GM19463 (cell line): ENCODE results near the gene CDKAL1.
"Not testable (repeated sequence)": the region's sequence is repeated elsewhere in the genome, so short reads cannot be mapped to it uniquely, and the experiment has no call there.

Experiments used
- ATAC-seq: cut with Tn5 transposase; IDR thresholded peaks from one replicate; pipeline ENCODE4 v1.9.1; 2021; ENCODE audit warnings: mild to moderate bottlenecking, moderate library complexity; ENCODE audit not compliant: unreplicated experiment

The CDKAL1 gene

GRCh38 chr6:21219856-21220255 is 685.6 kb downstream of the CDKAL1 start:
- ATAC-seq, result no peak

DNA sequence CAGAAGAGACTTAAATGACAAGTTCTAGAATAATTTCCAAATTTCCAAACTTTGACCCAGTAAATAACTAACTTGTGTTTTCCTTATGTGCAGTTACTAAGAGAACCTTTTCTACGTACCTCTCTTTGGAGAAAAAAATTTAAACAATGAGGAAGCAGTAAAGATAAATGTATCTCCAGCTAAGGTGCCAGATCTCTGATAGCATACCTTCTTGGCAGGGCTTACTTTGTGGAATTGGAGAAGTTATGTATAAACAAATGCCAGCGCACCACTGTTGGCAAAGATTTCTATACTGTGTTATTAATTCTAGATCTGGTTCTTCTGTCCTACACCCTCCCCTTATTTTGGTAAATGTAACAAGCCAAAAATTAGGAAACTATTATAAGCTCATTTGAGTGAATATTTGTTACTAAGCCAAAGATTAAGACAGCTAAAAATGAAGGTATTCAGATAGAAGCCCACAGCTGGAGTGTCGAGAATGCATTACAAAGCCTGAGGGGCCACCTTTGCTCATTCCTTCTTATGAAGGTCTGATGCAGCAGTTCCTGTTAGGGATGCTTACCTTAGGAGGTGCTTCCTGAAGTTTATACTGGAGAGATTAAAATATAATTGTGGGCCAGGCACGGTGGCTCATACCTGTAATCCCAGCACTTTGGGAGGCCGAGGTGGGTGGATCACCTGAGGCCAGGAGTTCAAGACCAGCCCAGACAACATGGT is 686.2 kb downstream of the CDKAL1 start:
- ATAC-seq, result no peak

DNA sequence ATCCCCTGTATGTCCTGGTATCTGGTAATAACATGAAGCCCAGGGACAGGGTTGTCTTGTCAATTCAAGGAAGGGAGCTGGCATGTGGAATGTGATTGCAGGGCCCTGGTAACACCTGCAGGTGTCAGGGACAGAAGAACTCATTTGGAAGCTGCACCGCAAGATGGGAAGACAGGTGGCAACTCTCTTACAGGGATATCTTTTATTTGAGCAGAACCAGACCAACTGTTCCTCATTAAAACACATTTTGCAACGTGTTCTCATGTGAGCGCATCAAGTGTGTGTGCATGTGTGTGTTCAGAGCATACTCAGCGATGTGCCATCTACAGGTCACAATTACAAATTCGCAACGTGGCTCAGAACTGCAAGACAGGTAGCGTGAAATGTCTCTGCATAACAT is 688.4 kb downstream of the CDKAL1 start:
- no peak for ATAC-seq

GRCh38 chr6:21225912-21226311 is 691.7 kb downstream of the CDKAL1 start:
- ATAC-seq, result no peak

- no peak for ATAC-seq
These were observed 693.2 kb downstream of the CDKAL1 start for GRCh38 chr6:21227486-21227885.

- ATAC-seq, result no peak
These were observed 694.2 kb downstream of the CDKAL1 start for GRCh38 chr6:21228411-21228810.

DNA sequence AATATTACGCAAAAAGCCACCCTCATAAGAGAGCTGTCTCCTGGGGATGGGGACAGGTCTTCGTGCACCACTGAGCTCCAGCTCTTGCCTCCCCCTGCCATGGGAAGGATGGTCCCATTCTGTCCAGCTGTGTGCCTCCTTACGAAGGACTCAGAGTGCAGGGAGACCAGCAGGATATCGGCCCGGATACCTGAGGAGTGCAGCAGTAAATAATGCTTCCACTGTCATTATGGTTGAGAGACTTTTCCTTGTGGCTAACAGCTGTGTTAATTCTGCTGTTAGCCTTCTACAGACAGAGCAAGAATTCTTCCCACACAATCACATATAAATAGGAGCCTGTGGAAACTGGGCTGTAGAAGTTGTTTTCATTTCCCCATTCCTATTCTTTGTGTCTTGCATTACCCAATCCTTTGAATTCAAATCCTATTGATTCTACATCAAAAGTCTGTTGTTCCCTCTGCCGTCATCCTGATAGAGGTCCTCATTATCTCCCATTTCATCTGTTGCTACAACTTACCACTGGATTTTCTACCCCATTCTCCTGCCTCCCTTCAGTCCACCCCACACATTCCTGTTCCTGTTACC is 694.7 kb downstream of the CDKAL1 start:
- ATAC-seq, result no peak

DNA sequence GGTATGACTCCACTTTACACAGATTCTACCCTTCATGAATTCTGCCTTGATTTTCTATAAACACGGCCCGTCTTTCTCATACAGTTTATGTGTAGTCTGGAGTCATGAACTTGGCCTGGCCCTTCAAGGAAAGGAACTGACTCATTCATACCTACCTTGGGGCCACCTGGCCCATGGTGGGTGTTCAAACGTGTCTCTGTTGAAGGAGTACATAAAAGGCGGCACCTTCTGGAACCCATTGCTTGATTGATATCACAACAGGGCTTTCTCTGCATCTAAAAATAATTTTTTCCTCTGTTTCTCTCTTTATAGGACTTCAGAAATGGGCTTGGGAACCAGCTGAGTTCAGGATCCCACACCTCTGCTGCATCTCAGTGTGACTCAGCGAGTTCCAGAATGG is 696.3 kb downstream of the CDKAL1 start:
- no peak for ATAC-seq

DNA sequence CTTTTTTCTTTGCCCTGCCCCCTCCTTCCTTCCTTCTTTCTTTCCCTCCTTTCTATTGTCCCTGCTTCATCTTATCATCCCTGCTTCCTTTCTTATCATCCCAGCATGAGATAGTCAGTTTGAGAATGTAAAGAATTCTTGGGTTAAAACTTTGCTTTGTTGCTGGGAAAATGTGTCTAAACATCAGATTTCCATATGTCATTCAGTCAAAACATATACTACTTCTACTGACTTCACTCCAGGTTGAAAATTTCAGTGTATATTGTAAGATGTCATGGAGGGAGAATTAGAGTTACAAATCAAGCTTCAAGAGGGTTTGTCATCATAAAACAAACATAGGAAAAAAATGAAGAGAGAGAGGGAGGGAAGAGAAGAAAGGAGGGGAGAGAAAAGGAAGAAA is 700.9 kb downstream of the CDKAL1 start:
- ATAC-seq, result no peak

DNA sequence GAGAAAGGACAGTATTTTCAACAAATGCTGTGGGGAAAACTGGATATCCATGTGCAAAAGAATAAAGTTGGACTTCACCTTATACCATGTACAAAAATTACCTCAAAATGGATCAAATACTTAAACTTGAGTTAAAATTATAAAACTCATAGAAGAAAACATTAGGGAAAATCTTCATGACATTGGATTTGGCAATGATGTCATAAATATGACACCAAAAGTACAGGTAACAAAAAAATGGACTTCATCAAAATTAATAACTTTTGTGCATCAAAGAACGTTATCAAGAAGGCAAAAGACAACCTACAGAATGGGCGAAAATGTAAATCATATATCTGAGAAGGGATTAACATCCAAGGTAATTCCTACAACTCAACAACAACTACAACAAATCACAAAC is 704.0 kb downstream of the CDKAL1 start:
- no peak for ATAC-seq

DNA sequence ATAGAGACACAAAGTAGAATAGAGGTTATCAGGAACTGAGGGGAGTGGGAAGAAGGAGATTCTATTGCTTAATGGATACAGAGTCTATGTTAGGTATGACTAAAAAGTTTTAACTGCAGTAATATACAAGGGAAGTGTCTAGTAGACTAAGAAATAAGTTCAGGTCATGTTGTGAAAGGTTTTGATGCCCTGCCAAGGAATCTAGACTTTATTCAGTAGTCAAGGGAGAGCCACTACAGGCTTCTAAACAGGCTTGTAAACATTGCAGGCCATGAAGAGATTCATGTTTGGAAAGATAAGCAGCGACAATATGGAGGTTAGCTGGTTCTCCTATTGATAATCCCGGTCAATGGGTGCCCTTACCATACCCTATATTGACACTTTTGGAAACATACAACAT is 706.5 kb downstream of the CDKAL1 start:
- ATAC-seq, result no peak

DNA sequence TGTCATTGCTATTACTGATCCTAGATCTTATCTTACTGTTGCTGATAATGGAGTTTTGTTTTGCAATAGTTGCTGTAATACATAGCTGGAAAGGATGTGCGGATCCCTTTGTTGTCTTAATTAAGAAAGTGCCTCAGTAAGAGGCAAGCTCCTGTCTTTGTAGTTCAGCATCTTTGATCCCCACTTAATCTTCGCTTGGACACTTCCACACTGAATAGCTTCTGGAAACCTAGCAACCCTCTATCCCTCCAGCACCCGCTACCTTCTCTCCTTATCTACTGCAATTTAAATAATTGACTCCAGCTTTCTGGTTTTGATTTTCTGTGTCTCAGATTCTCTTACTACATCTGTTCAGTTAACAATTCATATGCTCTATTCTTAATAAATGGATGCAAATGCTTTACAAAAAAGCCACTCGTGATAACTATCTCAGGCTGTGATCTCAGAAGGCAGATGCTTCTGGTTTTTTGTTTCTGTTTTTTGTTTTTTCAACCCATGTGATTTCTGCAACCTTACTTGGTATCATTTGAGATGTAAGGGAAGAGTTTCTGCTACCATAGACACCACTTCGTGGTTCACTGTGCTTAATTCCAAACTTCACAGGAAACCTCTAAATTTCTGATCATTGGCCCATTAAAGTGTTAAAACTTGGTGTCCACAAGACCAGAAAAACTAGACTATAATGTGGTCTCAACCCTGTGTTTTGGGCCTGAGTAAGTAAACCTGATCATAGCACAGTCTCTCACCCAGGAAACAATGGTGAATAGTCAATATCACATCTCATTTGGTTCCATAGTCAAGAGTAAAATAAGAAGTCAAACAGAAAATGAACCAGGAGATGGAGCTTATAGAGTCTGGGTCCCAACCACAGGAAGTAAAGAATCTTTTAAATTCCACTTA is 707.2 kb downstream of the CDKAL1 start:
- no peak for ATAC-seq

DNA sequence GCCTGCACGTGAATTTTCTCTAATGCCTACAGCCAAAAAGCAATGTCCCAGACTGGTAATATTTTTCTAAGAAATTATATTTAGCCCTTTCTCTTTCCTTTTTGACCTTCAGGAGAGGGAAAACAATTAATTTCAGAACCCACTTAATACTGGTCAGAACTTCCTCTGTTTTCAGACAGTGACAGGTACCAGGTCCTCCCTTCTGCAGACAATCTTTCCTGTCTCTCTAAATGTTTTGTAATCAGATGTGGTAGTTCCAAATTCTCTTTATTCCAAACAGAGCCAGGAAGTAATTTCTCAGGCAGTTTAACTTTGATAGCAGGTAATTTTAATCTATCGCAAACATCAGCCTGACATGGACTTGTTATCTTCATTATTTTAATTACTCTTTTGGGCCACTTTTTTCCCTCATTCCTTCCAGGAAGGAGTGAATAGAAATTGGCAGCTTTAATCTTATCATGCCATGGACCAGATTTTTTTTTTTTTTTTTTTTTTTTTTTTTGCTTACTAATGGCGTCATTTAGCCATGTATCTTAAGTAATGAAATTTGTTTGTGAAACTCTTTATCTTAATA is 710.7 kb downstream of the CDKAL1 start:
- ATAC-seq, result no peak

GRCh38 chr6:21245488-21245887 is 711.2 kb downstream of the CDKAL1 start:
- no peak for ATAC-seq

DNA sequence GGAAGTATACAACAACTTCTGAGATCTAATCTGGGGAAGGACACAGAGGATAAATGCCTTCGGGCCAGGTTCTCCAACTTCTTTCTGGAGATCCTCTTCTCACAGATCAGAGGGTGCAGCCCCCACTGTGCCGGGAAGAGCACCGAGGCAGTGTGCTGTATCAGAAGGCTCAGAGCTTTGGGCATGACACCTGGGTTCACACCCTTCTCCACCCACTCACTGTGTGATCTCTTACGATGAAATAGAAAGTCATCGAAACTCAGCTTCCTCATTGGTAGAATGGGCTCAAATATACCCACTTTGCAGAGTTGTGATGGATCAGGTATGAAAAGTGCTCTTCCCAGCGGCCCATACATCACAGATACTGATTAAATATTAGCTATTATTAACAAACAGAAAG is 711.8 kb downstream of the CDKAL1 start:
- no peak for ATAC-seq

DNA sequence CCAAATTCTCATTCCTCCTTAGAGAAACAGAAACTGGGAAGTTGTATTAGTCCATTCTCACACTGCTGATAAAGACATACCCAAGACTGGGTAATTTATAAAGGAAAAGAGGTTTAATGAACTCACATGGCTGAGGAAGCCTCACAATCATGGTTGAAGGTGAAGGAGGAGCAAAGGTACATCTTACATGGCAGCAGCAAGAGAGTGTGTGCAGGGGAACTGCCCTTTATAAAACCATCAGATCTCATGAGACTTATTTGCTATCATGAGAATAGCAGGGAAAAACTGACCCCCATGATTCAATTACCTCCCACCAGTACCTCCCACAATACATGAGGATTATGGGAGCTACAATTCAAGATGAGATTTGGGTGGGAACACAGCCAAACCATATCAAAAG is 720.2 kb downstream of the CDKAL1 start:
- ATAC-seq, result not testable (repeated sequence)

DNA sequence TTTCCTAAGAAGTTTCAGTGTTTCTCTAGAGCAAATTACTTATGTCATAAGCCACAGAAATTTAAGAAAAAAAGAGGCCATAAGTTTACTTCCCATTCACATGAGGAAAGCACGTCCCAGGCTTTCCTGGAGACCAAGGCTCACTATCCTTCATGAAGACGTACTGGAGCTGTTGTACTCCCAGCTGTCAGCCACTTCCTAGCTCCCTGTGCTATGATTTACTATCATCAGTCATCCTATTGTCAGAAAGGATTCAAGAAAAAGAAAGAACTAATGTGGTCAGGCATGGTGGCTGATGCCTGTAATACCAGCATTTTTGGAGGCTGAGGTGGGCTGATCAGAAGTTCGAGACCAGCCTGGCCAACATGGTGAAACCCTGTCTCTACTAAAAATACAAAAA is 721.9 kb downstream of the CDKAL1 start:
- no peak for ATAC-seq

DNA sequence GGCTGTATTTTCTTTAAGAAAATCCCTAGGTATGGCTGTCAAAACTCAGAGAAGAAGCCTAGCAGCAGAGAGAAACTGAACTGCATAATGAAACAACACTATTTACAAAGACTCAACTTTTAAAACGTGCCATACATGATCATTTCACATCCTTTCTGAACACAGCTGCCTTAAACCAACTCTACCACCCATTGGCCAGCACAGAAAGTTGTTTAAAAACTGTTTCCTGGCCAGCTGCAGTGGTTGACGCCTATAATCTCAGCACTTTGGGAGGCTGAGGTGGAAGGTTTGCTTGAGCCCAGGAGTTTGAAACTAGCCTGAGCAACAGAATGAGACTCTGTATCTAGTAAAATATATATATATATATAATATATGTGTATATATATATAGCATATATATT is 722.9 kb downstream of the CDKAL1 start:
- no peak for ATAC-seq

DNA sequence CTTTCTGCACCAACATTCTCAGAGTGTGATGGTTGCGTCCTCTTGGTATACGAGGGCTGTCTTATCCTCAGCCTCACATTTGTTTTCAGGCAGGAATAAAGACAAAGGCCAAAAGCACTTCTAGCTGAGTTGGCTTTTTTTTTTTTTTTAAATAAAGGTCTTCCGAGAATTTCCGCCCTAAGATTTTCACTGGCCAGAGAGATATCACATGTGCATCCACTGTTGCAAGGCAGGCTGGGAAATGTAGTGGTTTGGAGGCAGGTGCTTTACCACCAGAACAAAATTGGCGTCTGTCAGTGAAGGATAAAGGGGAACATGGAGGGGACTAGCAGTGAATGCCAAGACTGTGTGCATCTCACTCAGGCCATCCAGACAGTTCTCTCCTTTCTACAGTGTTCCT is 724.4 kb downstream of the CDKAL1 start:
- no peak for ATAC-seq

DNA sequence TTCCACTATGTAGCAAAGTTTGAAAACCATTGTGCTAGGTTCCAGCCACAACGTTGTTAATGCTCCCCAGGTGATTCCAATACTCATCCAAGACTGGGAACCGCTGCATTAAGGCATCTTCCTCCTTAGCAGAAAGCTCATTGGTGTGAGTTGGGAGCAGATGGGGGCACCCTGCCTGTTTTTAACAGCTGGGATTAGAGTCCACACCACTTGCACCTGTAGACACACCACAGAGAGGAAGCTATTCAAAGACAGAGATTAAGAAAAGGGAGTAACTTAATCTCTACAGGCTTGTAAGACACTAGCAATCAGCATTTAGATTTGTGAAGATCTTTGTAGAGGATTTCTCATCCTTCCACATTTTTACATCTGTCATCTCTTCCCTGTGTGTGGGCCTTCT is 725.4 kb downstream of the CDKAL1 start:
- no peak for ATAC-seq

DNA sequence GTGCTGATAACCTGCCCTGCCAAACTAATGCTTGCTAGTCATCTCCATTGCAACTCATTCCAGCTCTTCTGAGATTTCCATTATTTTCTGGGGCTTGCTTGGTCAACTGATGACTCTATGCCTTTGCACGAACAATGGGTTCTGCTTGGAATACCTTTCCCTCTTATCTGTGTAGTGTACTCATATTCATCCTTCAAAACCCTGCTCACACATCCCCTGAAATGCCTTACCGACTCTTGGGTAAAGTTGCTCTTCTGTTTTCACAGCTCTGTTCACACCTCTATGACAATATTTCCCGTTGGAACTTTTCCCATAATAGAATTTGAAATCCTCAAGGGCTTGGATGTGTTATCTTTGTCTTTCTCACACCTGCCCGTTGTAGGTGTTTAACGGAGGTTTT is 728.2 kb downstream of the CDKAL1 start:
- no peak for ATAC-seq
